NCI-H1694 treated with DMSO at 0.1 percent for 48 hours (cell line): Measurements from ENCODE around the gene SLC15A3.

Experiments used
- DNase-seq: peaks from one replicate; lab custom pipeline; 2025; lab: John Stamatoyannopoulos, UW

SLC15A3 gene

DNA sequence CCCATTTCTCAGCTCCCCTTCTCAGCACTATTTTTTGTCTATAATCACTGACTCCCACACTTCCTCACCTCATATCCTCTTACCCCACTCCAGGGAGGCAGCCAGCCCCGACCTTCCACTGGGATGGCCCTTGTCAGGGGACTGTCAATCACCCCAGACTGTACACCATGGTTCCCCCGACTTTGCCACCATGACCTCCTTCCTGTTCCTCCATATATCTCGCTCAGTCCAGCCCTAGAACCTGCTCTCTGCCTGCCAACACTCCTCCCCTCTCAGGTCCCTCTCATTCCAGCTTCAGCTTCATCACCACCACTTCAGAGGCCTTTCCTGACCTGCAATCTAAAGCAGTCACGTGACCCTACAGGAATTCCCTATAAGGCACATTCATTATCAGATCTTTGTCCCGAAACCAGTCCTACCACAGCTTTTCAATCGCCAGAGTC, 62.1 kb downstream of the SLC15A3 start:
- no peak for DNase-seq

DNA sequence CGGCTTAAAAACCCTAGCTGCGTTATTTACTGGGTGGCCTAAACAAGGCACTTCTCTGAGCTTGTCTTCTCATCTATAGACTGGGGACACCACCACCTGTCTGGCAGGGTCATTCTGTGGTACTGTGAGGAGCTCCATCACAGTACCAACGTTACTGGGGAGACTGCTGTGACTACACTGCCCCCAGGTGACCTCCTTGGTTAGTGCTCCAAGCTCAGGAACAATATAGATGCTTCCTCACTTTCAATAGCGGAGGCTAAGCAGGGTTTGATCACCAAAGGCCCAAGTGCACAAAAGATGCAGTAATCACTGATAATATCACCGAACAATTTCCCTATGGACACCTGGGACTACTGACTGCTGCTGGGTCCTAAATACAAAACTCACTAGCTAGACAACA, 64.4 kb downstream of the SLC15A3 start:
- peak; percentile 89 for DNase-seq
